A549 (cell line): Measurements from ENCODE around the gene DLG2. TPM values are rescaled to one million over a fixed set of nuclear protein-coding genes. Genes with fewer than 3 reads are reported as not detected.

Experiments
- ATAC-seq, 2 experiments: fragments of 200-7000 bp in 1 of 2; fragments of >200 bp in 1 of 2; cut with Nextera tagmentation in 1 of 2; cut with Tn5 transposase in 1 of 2; 3 replicates each; pipeline versions ENCODE4 v1.8.0 to v1.9.1; 2018 to 2020; ENCODE audit warnings: mild to moderate bottlenecking in 1 of 2, moderate library complexity in 1 of 2
- CTCF ChIA-PET: fragments of 300-600 bp; sonication (Branson Sonifier 250); formaldehyde crosslinking; extraction: SDS; loops from one replicate; lab custom pipeline; 2021; ENCODE audit warnings: antibody characterized with exemption, inconsistent platforms; lab: Yijun Ruan, JAX
- POLR2A ChIA-PET: fragments of 350-600 bp; formaldehyde crosslinking; extraction: SDS; loops from one replicate; lab custom pipeline; 2021; ENCODE audit warnings: antibody characterized with exemption, inconsistent platforms; lab: Yijun Ruan, JAX
- DNase-seq, 2 experiments: peaks; one replicate each; pipeline versions ENCODE4 v3.0.0 to v3.0.0-alpha.2; 2011 to 2016; ENCODE audit warnings: low read depth in 1 of 2, low spot score in 1 of 2
- FAIRE-seq: peaks from 2 replicates; lab custom pipeline; 2011; peaks lifted over from hg19 to GRCh38; lab: Jason Lieb, UNC
- H3K27ac ChIP-seq, 2 experiments: fragments of >200 bp; sonication (Bioruptor Twin); formaldehyde crosslinking; 3 replicates each; pipeline ENCODE4 v1.5.1; 2016 to 2017
- H3K4me1 ChIP-seq: fragments of >200 bp; sonication (Bioruptor Twin); formaldehyde crosslinking; 3 replicates; pipeline ENCODE4 v1.6.1; 2016
- H3K4me2 ChIP-seq: fragments of >200 bp; sonication (Bioruptor Twin); formaldehyde crosslinking; 3 replicates; pipeline ENCODE4 v1.6.1; 2016
- H3K4me3 ChIP-seq: fragments of >200 bp; sonication (Bioruptor Twin); formaldehyde crosslinking; 3 replicates; pipeline ENCODE4 v1.5.1; 2016
- H3K9me3 ChIP-seq: fragments of >200 bp; sonication (Bioruptor Twin); formaldehyde crosslinking; 3 replicates; pipeline ENCODE4 v1.6.1; 2016
- BCL3 ChIP-seq: fragments of >200 bp; sonication (Bioruptor Twin); formaldehyde crosslinking; IDR thresholded peaks from 3 replicates; pipeline ENCODE4 v1.6.1; 2016
- CTCF ChIP-seq: fragments of >200 bp; sonication (Bioruptor Twin); formaldehyde crosslinking; IDR thresholded peaks from 3 replicates; pipeline ENCODE4 v1.5.1; 2016
- E2F6 ChIP-seq: IDR thresholded peaks from 2 replicates; pipeline ENCODE4 v1.6.1; 2012; ENCODE audit warnings: low read depth, borderline replicate concordance
- FOSL2 ChIP-seq, 2 experiments: fragments of 450-650 bp in 1 of 2; fragments of >200 bp in 1 of 2; sonication (Bioruptor Twin) in 1 of 2; formaldehyde crosslinking; IDR thresholded peaks; 2 replicates each; pipeline versions ENCODE4 v1.5.0 to v1.6.1; 2016 to 2020; ENCODE audit warnings: mild to moderate bottlenecking in 1 of 2, moderate library complexity in 1 of 2
- HES2 ChIP-seq: fragments of >200 bp; sonication (Bioruptor Twin); formaldehyde crosslinking; IDR thresholded peaks from 2 replicates; pipeline ENCODE4 v1.6.1; 2016
- HOXB5 ChIP-seq: fragments of 250-450 bp; sonication (Bioruptor Pico); IDR thresholded peaks from 2 replicates; pipeline ENCODE4 v1.5.0; 2020; ENCODE audit warnings: mild to moderate bottlenecking, moderate library complexity
- KDM5A ChIP-seq: fragments of 200-600 bp; sonication (generic); IDR thresholded peaks from 2 replicates; pipeline ENCODE4 v1.6.1; 2016; ENCODE audit warnings: antibody characterized with exemption, mild to moderate bottlenecking
- PHF8 ChIP-seq: fragments of 200-600 bp; sonication (generic); IDR thresholded peaks from 2 replicates; pipeline ENCODE4 v1.6.1; 2016; ENCODE audit warnings: low read depth, mild to moderate bottlenecking, antibody characterized with exemption, moderate library complexity, borderline replicate concordance
- POLR2A ChIP-seq: IDR thresholded peaks from 2 replicates; pipeline ENCODE4 v1.6.1; 2012; ENCODE audit warnings: mild to moderate bottlenecking, low read length
- RAD21 ChIP-seq, 2 experiments: fragments of >200 bp in 1 of 2; sonication (Bioruptor Twin) in 1 of 2; formaldehyde crosslinking in 1 of 2; IDR thresholded peaks in 1 of 2; conservative IDR thresholded peaks in 1 of 2; 2 replicates in 1 of 2; 3 replicates in 1 of 2; pipeline ENCODE4 v1.6.1; 2012 to 2018; ENCODE audit warnings: inconsistent platforms in 1 of 2
- REST ChIP-seq: fragments of 200-600 bp; sonication (generic); IDR thresholded peaks from 2 replicates; pipeline ENCODE4 v1.6.1; 2016; ENCODE audit warnings: antibody characterized with exemption, mild to moderate bottlenecking, moderate library complexity
- SMC3 ChIP-seq: fragments of >200 bp; sonication (Bioruptor Twin); formaldehyde crosslinking; IDR thresholded peaks from 3 replicates; pipeline ENCODE4 v1.6.1; 2018; ENCODE audit warnings: inconsistent platforms
- TFCP2L1 ChIP-seq: fragments of 250-450 bp; sonication (Bioruptor Pico); IDR thresholded peaks from 2 replicates; pipeline ENCODE4 v1.5.0; 2021; ENCODE audit warnings: mild to moderate bottlenecking
- TP53 ChIP-seq: fragments of 250-450 bp; sonication (Bioruptor Pico); IDR thresholded peaks from 2 replicates; pipeline ENCODE4 v1.5.0; 2021; ENCODE audit warnings: mild to moderate bottlenecking, moderate library complexity
- USF2 ChIP-seq: fragments of 450-650 bp; IDR thresholded peaks from 2 replicates; pipeline ENCODE4 v1.6.1; 2014; ENCODE audit warnings: antibody characterized with exemption
- ZC3H11A ChIP-seq: fragments of 450-650 bp; IDR thresholded peaks from 2 replicates; pipeline ENCODE4 v1.6.1; 2014; ENCODE audit warnings: antibody characterized with exemption, mild to moderate bottlenecking
- WGBS: methylation state at CpG from one replicate; pipeline ENCODE4 v1.1.6; 2017; ENCODE audit errors: missing lambda C conversion rate; 5-methylcytosine and 5-hydroxymethylcytosine counted together
- polyA plus RNA-seq, 4 experiments: library from polyadenylated mRNA; depleted of rRNA in 3 of 4; stranded (reverse); fragments of >200 nt; fragmentation: RNase III in 1 of 4; extraction: RNeasy Plus Mini Kit Qiagen cat#74134 plus additional on column Dnase treatment in 1 of 4; gene quantifications; 2 replicates in 3 of 4; 3 replicates in 1 of 4; pipeline ENCODE4 v1.2.3, GENCODE V29; 2011 to 2017

The DLG2 gene
- polyA plus RNA-seq, 2 of the 4 experiments (the other 2 are of a cell fraction): 0.26 to 0.79 TPM

- no peak for DNase-seq
Measured at GRCh38 chr11:84465040-84465439, 1162.1 kb downstream of the DLG2 start.

GRCh38 chr11:84455691-84456090 is 1171.5 kb downstream of the DLG2 start:
- no peak overlapping the region for H3K27ac ChIP-seq
- no peak for TF ChIP-seq KDM5A
- TF ChIP-seq TFCP2L1 (CRISPR knock-in tag): no peak
- TF ChIP-seq CTCF: no peak
- no peak for TF ChIP-seq USF2
- no peak for TF ChIP-seq HOXB5 (CRISPR knock-in tag)
- no peak for TF ChIP-seq POLR2A
- TF ChIP-seq E2F6: no peak
- TF ChIP-seq REST: no peak
- TF ChIP-seq, all 56 proteins: peak for 0
- ChIA-PET CTCF (no interaction called here), POLR2A (no interaction called here)
- H3K4me3 ChIP-seq: no peak overlapping the region
- DNase-seq (no peak), FAIRE-seq (no peak), ATAC-seq (no peak)
- WGBS: 53% methylated on average over 3 of the region's 3 CpGs
- no peaks in the 10 kb centered on the region for H3K4me1 ChIP-seq
- no peaks in the 10 kb centered on the region for H3K9me3 ChIP-seq
- no peak overlapping the region for H3K4me2 ChIP-seq

More at GRCh38 chr11:84465040-84465439, 1162.1 kb downstream of the DLG2 start:
- H3K9me3 ChIP-seq: no peaks in the 10 kb centered on the region
- TF ChIP-seq PHF8: no peak
- TF ChIP-seq RAD21 (conservative IDR thresholded peaks at IDR 0.05 in 1 of 2, IDR thresholded peaks at IDR 0.05 in 1 of 2): no peak
- TF ChIP-seq TP53 (CRISPR knock-in tag): no peak
- no peak for TF ChIP-seq BCL3
- no peak for TF ChIP-seq HES2
- no peak for TF ChIP-seq SMC3
- no peak for TF ChIP-seq FOSL2 (IDR thresholded peaks at IDR 0.05)
- no peak for TF ChIP-seq FOSL2 (CRISPR knock-in tag; IDR thresholded peaks at IDR 0.05)
- no peak for TF ChIP-seq ZC3H11A
- TF ChIP-seq, all 56 proteins: peak for 0
- no peak for FAIRE-seq
- Histone ChIP-seq H3K4me1 (no peaks in the 10 kb centered on the region), H3K4me3 (no peak overlapping the region), H3K4me2 (no peak overlapping the region), H3K27ac (no peak overlapping the region)
- ChIA-PET POLR2A (no interaction called here), CTCF (no interaction called here)
- no peak for ATAC-seq
- WGBS: 4% methylated on average over 4 of the region's 4 CpGs
